Gastrocnemius medialis (tissue), 4 donors: ENCODE results near the gene TAS2R60.

Experiments
- CTCF ChIP-seq, 5 experiments: fragments of 450-650 bp in 3 of 5; fragments of 200-600 bp in 2 of 5; sonication (generic) in 2 of 5; IDR thresholded peaks in 4 of 5; conservative IDR thresholded peaks in 1 of 5; 1 replicate in 4 of 5; 2 replicates in 1 of 5; pipeline ENCODE4 v1.5.1; 2016 to 2019; ENCODE audit warnings: antibody characterized with exemption in 5 of 5, mild to moderate bottlenecking in 3 of 5, moderate library complexity in 3 of 5
- POLR2A ChIP-seq, 2 donors: fragments of 450-650 bp; IDR thresholded peaks; one replicate each; pipeline ENCODE4 v1.6.1; 2017; ENCODE audit warnings: antibody characterized with exemption in 2 of 2, mild to moderate bottlenecking in 2 of 2, moderate library complexity in 2 of 2

DNA sequence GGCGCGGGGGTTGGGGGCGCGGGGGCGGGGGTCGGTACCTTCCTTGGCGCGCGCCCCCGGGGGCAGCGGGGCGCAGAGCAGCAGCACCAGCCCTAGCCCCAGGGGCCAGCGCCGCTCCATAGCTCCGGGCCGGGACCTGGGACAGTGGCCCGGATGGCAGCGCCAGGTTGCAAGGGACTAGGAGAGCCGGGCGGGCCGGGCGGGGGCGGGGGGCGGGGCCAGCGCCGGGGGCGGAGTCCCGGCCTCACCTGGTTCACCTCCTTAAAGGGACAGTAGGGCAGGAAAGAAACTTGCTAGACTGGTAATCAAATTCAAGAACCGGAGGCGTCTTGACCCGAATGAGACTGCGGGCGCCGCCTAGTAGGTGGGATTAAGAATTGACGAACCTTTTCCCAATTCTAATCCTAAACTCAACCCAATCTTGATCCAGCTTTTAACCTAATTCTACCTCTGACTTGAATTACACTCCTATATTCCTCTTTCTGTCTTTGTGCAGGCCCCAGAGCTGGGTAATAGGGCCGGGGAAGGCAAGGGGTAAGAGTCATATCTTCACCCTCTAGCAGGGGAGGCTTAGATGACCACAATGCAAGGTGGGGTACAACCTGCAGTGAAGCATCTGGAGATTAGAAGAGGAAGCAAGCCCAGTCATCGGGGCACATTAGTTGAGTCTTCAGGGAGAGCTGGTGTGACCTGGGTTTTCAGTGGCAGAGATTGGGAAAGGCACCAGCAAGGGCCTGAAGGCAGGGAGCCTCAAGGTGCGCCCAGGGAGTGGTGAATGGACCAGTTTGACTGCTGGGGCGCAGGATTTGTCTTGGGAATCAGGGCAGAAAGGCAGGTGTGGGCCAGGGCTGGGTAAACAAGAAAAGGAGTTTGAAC, 34.3 kb upstream of the TAS2R60 start, which contains the start of gene EPHA1:
- no peak for TF ChIP-seq CTCF (IDR thresholded peaks at IDR 0.05 in 4 of 5, conservative IDR thresholded peaks at IDR 0.05 in 1 of 5)
- TF ChIP-seq POLR2A (IDR thresholded peaks at IDR 0.05) = no peak
